T-helper 9 cell (primary cell): Measurements from ENCODE around the gene KEAP1.

Experiments
- DNase-seq: peaks from one replicate; pipeline ENCODE4 v3.0.0-alpha.2; 2020

The KEAP1 gene

GRCh38 chr19:10442698-10443097 is 60.5 kb downstream of the KEAP1 start:
- no peak for DNase-seq

- no peak for DNase-seq
These were observed 63.6 kb downstream of the KEAP1 start for GRCh38 chr19:10439588-10439987.
